CD4-positive, alpha-beta T cell treated with Interleukin-21 for 1 hour (primary cell): ENCODE measurements around the gene TNFRSF17.

Experiments
- DNase-seq: peaks from one replicate; pipeline ENCODE4 v3.0.0-alpha.2; 2020

TNFRSF17 gene

GRCh38 chr16:11972128-11972527 lies 7.1 kb downstream of the TNFRSF17 start:
- no peak for DNase-seq

- DNase-seq = no peak
Observed at GRCh38 chr16:11973070-11973469, 8.1 kb downstream of the TNFRSF17 start.

- DNase-seq = no peak
Observed at GRCh38 chr16:11976850-11977375, 11.9 kb downstream of the TNFRSF17 start.

- DNase-seq = no peak
Observed at GRCh38 chr16:11977376-11978041, 12.5 kb downstream of the TNFRSF17 start.

GRCh38 chr16:11978080-11978479 lies 13.1 kb downstream of the TNFRSF17 start:
- no peak for DNase-seq

- DNase-seq = no peak
Observed at GRCh38 chr16:11979013-11979672, 14.1 kb downstream of the TNFRSF17 start.

- no peak for DNase-seq
Observed at GRCh38 chr16:11980136-11980844, 15.3 kb downstream of the TNFRSF17 start.

GRCh38 chr16:11985250-11985649 lies 20.2 kb downstream of the TNFRSF17 start:
- DNase-seq = no peak

GRCh38 chr16:11986521-11987057 lies 21.6 kb downstream of the TNFRSF17 start:
- DNase-seq = no peak

- no peak for DNase-seq
Observed at GRCh38 chr16:11988258-11988978, 23.4 kb downstream of the TNFRSF17 start.

GRCh38 chr16:11990702-11991390 lies 25.8 kb downstream of the TNFRSF17 start:
- no peak for DNase-seq

- no peak for DNase-seq
Observed at GRCh38 chr16:11992008-11992584, 27.1 kb downstream of the TNFRSF17 start.

GRCh38 chr16:11992586-11993524 lies 27.8 kb downstream of the TNFRSF17 start:
- no peak for DNase-seq

GRCh38 chr16:11994143-11995119 lies 29.4 kb downstream of the TNFRSF17 start:
- DNase-seq = no peak

GRCh38 chr16:11996433-11997330 lies 31.7 kb downstream of the TNFRSF17 start:
- DNase-seq = no peak

- no peak for DNase-seq
Observed at GRCh38 chr16:12000032-12000431, 35.0 kb downstream of the TNFRSF17 start.

GRCh38 chr16:12002447-12003006 lies 37.5 kb downstream of the TNFRSF17 start:
- no peak for DNase-seq

GRCh38 chr16:12006637-12007036 lies 41.6 kb downstream of the TNFRSF17 start:
- DNase-seq = no peak
